Activated CD4-positive, alpha-beta T cell treated with anti-CD3 and anti-CD28 coated beads, Interleukin-2, amount 50 U/mL, for 4 hours (primary cell): ENCODE measurements around the gene GIT2.
"Not testable (repeated sequence)": the region's sequence is repeated elsewhere in the genome, so short reads cannot be mapped to it uniquely, and the experiment has no call there.

Experiments
- DNase-seq, 2 experiments: peaks; one replicate each; pipeline ENCODE4 v3.0.0-alpha.2; 2020

GIT2 gene

DNA sequence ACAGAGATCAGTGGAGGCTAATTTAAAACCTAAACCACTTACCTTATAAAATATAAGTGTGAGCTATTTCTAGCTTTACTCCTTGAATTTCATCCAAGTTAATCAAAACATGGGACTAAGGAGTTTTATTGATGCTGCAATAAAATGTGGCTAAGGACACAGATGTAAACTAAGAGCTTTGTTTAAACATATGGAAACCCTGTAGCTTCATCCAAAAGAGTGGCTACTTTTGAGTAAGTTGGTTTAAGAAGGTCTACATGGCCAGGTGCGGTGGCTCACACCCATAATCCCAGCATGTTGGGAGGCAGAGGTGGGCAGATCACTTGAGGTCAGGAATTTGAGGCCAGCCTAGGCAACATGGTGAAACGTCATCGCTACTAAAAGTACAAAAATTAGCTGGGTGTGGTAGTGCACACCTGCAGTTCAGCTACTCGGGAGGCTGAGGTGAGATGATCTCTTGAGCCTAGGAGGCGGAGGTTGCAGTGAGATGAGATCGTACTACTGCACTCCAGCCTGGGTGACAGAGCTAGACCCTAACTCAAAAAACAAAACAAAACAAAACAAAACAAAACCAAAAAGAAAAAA is 55.7 kb downstream of the GIT2 start:
- DNase-seq = no peak

DNA sequence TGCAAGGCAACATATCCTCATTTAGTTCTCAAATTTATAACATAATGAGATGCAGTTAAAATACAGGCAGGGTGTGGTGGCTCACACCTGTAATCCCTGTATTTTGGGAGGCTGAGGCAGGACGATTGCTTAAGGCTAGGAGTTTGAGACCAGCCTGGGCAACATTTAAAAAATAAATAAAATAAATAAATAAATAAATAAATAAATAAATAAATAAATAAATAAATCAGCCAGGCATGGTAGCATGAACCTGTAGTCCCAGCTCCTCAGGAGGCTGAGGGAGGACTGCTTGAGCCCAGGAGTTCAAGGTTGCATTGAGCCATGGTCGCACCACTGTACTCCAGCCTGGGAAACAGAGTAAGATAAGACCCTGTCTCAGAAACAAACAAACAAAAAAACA is 56.7 kb downstream of the GIT2 start:
- DNase-seq = no peak

DNA sequence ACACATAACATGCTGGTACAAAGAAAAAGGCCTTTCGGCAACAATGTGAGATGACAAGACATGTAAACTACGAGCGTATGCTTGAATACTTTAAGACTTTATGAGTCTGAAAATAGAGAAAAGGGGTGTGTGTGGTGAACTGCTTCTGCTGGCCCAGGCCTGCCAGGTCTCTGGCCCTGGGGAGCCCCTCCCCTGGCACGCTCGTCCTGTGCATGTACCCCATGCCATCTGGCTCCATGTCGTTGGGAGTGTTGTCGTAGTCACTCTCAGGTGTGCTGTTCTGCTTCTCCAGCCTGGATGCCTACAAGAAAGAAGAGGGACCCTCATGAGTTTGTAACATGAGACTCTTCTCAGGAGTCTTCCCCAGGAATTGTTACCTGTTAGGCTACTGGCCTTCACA is 57.2 kb downstream of the GIT2 start:
- no peak for DNase-seq

DNA sequence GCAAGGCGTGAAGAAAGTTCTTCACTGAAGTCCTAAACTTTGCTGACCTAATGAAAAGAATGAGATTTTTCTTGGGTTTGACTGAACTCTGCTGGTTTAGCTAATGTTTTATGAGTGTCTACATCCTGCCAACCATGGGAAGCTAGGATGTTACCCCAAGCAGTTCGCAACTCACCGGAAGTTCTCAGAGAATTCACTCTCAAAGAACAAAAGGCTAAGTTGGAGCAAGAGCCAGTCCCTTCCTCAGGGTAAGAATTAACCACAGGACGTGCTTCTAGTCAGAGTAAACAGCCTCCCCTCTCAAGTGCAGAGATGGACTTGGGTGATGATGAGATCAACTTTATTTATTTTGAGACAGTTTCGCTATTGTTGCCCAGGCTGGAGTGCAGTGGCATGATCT is 58.8 kb downstream of the GIT2 start:
- no peak for DNase-seq

DNA sequence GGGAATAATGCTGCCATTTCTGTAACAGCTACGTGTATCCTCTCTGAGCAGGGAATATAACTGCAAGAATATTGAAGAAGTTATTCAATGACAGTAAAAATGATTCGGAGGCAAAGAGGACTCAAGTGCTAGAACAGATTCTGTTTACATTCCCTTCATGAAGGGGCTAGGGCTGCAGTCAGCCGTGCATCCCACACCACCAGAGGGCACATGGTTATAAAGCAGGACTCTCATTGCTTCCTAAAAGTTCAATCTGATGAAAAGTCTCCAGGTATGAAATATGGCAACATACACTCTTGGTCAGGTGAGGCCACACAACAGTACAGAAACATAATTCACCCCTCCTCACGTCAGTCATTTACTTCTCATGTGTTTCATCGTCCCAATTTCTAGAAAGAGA is 62.1 kb downstream of the GIT2 start:
- no peak for DNase-seq

DNA sequence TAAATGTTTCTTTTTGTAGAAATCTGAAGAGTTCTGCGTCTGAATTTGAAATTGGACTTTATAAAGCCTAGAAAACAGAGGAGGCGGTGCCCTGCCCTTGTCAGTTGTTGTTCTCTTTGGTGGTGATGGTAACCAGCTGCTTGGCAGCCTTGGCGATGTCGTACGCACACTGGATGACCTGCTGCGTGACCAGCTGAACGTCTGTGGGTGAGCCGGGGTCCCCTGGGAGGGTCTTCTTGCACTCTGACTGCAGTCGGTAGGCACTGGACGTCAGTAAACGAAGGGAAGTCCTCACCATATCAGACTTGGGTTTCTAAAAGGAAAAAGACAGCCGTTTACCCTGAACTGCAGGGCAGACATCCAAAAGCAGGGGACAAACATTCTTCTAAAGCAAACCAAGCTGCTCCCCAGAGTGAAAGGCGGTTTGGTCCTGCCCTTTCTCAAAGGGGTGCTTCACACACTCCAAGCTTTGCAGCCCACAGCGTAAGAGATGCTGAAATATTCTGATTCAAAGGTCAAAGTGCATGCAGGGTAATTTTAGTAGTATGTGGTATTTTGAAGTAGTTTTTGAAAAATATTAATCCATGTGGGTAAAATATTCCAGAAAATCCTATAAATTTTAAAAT is 63.2 kb downstream of the GIT2 start:
- no peak for DNase-seq

DNA sequence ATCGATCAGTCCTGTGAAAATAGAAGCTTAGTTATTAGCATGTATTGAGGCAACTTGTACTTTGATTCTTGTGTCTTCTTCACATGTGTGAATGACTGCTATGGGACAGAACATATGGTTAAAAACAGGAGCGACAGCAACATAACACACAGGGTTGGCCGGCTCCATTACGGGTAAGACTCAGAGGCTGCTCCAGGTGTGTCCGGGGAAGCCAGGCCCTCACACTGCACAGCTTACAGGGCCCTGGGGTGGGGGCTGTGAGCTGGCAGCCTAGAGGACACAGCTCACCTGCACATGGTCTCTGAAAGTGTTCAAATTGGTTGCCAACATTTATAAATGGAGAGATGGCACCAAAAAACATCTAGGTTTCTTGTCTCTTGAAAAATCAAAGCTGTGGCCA is 65.0 kb downstream of the GIT2 start:
- DNase-seq = no peak

DNA sequence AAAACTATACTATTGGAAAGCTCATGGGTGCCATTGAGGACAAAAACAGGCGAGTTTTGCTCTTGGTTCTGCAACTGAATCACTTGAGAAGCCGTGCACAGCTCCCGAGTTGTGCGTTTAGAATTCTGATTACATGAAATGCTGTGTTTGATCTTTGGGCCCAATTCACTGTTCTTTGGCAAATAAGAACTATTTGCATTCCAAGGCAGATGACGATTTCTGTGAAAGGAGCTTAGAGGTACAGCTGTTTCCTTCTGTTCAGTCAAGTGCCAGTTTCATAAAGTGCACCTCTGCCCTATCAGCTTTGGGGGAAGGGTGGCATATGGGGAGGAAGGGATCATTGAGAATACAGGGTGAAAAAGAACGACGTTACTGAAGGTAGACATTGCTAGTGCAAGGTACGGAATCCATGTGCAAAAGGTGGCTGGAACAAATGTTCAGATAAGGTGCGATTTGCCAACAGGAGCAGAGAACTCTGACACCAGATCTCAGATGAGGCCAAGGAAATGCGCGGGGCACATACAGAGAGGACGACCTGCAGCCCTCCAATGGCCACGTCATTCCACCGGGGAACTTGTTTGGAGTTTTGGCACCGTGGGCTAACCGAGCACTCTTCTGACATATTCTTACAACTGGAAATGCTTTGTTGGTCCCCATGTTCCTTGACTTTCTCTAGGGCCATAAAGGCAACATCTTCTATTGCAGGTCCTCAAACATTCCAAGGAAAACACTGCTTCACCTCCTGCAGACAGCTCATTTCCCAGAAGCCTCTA is 66.0 kb downstream of the GIT2 start:
- no peak for DNase-seq

DNA sequence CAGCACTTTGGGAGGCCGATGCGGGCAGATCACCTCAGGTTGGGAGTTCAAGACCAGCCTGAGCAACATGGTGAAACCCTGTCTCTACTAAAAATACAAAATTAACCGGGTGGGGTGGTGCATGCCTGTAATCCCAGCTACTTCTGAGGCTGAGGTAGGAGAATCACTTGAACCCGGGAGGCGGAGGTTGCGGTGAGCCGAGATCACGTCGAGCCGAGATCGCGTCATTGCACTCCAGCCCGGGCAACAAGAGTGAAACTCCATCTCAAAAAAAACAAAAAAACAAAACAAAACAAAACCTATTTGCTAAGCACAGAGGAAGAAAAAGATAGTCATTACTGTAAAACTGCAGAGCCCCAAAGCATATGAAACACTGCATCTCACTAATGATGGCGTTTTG is 66.8 kb downstream of the GIT2 start:
- not testable (repeated sequence) for DNase-seq

DNA sequence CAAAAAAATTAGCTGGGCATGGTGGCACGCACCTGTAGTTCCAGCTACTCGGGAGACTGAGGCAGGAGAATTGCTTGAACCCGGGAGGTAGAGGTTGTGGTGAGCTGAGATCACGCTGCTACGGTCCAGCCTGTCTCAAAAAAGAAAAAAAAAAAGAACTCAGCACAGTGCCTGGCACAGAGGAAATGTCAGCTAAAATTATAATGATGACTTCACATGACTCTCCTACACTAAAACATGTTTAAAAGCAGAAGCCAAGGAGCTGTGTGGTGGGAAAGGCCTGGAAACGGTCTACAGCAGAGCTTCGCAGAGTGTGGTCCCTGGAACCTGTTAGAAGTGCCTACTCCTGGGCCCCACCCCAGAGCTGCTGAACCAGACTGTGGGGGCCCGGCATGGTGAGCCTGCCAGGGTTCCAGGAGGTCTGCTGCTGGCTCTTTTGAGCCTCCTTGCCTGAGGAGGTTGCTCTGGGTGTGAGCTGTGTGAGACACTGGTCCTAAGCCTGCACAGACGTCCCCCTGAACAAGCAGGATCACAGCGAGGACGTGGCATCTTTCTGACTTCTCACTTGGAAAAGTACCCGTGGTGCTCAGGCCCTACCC is 68.0 kb downstream of the GIT2 start:
- DNase-seq = no peak

DNA sequence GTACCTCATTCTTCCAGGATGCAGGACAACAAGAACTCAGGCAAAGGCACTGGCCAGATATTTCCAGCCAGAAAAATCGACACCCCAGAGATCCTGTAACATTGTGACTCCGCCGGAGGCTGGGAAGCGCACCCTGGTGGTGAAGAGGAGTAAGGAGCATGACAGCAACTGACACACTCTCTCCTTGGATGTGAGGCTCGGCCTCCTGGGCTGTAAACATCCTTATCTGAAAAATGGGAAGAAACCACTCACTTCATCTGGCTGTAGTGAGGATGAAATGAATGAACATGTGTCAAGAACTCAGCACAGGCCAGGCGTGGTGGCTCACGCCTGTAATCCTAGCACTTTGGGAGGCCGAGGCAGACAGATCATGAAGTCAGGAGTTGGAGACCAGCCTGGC is 68.5 kb downstream of the GIT2 start:
- peak; percentile 25 to 28 for DNase-seq

DNA sequence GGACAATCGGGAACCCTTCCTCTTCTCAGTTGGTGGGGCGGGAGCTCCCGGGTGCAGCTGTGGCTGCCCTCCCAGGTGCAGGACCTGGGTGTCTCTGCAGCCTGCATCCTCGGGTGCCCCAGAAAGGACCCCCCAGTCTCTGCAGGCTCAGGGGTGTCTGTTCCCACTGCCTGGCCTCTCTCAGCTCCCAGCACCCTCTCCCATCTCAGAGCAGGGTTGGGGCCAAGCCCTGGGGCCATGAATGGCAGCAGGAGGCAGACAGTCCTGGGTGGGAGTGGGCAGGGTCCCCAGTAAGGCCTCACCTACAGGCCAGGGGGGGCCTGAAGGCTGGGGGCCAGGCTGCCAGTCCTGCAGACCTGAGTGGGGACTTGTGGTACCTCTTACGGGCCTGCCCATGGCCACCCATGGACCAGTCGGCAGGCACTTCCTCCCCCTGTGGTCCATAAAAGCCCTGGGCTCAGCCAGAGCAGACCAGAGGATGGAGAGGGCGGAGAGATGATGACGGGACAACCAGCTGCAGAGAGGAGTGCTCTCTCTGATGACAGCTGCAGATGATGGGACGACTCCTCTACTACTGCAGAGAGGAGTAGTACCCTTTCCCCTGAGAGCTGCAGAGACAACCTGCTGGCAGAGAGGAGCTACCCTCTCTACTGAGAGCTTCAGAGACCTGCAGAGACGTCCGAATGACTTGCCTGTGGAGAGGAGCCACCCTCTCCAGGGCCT is 69.5 kb downstream of the GIT2 start:
- no peak for DNase-seq

DNA sequence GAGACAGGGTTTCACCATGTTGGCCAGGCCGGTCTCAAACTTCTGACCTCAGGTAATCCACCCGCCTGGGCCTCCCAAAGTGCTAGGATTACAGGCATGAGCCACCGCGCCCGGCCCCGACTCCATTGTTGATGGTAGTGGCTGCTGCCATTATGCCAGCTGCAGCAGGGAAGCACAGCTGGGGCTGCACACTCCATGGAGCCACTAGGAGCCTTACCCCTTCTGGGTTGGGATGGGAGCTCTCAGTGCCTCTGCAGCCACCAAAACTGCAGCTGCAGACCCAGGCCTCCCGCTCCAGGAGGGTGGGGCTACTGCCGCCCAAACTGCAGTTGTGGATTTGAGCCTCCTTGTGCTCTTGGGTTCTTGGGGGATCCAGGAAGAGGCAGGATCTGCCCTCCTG is 70.2 kb downstream of the GIT2 start:
- DNase-seq = no peak

DNA sequence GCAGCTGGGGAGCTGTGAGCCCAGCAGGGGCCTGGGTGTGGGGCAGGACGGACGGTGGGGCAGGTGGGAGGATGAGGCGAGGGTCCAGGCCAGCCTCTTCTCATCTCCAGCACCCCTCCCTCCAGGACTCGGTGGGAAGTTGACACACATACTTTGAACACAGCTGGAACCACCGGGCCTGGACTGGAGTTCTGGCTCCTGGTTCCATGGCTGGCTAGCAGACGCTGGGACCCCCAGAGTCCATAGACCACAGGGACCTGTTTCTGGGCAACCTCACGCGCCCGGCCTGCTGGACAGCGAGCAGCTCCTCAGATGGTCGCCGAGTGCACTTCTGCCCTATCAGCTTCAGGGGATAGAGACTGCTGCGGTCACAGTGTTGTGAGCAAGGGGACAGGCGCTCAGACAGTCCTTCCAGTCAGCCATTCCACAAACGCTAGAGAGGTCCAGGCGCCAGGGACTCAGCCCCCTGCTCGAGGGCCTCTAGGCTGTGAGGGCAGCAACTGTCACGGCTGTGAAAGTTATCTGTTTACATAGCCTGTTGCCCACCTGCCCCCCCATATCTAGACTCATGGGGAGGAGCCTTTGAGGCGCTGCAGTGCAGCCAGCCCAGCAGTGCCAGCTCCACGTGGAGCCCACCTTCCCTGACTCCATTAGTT is 70.9 kb downstream of the GIT2 start:
- no peak for DNase-seq

DNA sequence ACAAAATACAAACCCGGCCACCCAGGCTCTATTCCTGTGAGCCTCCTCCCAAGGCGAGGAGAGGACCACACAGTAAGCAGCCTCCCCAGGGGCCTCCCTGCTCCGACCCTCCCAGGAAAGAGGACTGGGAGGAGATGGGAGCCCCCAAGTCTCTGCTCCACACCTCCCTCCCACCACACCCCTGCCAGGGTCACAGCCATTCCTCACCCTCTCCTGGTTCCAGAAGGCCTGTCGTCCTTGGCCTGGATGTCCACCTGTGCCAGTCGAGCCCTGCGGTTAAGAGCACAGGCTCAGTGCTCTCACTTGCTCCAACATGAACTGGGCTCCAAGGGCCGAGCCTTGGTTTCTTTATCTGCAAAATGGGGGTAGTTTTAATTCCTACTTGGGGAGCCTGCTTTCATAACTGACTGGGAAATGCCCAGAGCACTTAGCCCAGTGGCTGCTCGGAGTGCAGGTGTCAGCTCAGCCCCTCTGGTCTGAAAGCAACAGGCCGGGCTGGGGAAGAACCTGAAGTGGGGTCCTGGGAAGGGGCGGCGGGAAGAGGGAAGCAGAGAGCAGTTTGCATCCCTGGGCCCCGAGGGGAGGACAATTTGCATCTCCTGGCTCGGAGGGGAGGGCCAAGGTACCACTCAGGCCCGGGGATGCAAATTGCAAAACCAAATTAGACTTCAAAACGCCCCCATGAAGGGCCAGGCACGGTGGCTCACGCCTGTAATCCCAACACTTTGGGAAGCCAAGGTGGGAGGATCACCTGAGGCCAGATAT is 72.5 kb downstream of the GIT2 start:
- no peak for DNase-seq

DNA sequence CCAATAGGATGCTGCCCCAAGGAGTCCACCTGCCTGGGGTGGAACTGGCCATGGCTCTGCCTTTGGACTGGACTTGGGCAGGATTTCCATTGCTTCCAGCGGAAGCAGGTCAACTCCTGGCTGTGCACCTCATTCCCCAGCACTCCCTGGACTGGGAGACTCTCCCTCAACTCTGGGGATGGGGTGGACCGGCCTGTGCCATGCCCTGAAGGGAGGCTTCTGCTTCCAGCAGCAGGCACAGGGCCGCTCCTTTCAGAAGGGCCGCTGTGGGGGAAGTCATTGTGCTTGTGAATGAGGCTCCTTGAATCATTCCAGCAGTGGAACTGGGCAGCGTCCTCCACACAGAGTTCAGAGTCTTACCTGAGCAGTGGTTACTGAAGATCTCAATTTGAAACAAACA is 73.1 kb downstream of the GIT2 start:
- DNase-seq = no peak

DNA sequence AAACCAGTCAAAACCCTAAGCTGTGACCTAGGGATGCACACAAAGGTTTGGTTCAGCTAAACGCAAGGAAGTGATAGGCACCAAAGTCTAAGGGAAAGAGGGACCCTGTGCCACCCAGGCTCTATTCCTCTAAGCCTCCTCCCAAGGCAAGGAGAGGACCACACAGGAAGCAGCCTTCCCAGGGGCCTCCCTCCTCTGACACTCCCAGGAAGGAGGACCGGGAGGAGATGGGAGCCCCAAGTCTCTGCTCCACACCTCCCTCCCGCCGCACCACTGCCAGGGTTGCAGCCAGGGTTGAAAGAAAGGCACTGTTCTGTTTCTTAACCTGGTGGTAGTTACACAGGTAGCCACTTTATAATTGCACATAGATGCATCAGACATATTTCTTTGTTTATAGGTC is 74.2 kb downstream of the GIT2 start:
- no peak for DNase-seq

DNA sequence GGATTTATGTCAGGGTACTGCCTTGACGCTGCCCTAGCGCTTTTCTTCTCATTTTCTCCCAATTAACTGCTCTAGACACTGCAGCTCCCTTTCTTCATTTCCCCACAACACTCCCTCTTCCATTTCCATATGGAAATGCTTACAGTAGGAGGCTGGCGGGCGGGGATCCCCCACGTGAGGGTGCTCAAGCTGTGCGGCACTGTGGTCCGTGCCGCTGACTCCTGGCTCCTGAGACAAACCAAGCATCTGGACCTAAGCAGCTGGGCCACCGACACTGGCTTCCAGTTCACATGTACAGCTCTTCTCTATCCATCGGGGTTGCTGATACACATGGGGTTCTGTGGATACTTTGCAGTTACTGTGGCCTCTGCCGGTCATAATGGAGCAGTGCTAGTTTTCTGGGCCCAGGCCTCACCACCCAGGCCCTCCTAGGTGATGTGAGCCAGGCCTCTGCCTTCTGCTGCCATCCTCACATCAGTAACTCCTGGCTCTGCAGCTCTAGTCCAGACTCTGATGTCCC is 75.8 kb downstream of the GIT2 start:
- DNase-seq = no peak

DNA sequence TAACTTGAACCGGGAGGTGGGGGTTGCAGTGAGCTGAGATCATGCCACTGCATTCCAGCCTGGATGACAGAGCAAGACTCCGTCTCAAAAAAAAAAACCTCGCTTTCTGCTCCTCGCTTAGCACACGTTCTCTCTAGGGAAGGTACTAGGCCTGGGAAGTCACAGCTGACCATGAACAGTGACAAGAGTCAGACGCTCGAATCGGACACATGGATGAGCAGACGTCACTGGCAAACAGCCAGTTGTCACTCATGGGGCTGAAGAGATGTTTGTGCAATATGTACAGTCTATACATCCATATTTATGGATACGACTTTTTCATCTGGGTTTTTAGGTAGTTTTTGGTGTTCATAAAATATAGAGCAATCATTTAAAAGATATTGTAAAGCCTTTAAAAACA is 76.7 kb downstream of the GIT2 start:
- DNase-seq = no peak

DNA sequence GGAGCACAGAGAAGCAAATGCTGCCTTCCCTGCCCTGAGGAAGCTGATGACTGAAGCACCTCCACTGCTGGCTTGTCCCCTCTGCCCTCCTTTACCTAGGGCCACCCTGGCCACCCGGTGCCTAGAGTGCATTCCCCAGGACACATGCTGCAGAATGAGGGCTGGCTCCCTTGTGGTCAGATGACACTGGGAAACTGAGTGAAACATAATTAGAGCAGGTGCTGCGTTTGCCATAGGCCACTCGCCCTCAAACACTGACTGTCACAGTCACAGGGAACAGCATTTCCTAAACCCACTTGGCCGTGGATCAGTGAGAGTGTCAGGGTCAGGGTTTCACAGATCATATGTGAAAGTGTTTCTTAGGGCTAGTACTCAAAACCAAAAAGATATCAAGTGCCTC is 80.1 kb downstream of the GIT2 start:
- no peak for DNase-seq

DNA sequence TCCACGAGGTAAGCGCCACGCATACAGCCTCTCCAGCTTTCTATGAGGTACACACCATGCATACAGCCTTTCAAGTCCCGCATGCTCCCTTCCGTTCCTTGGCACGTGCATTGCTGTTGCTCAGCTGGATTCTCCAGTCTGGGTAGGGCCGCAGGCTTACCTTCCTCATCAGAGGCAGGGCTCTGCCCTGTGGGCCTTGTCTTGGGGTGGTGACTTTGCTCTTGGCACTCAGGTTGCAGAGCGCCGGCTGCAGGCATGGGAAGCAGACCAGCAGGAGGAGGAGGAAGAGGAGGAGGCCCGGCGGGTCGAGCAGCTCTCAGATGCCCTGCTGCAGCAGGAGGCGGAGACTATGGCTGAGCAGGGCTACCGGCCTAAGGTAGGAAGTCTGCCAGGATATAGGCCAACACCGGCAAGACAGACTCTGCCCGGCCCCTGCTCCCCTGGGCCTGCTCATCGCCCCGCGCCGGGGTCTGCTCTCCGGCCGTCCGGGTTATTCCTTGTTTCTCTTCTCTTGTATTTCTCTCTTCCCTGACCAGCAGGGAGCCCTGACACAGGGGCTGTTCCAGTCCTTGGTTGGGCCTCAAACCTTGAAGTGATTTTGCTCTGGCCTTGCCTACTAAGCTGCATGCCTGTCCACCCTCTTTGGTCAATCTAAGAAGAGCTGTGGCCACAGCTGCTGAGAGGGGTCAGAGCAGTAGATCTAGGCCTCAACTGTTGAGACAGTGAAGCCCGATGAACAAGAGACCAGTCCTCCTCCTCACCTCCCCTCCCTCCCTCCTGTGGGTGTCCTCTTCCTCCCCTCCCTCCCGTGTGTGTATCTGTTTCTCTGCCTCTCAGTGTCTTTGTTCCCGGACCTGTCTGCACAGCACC is 80.8 kb downstream of the GIT2 start:
- DNase-seq = no peak
